NT2/D1 (cell line): ENCODE measurements around the gene ATCAY.

Source experiments
- DNase-seq: peaks from one replicate; pipeline ENCODE4 v3.0.0-alpha.2; 2011; ENCODE audit warnings: low read depth, low spot score
- H3K27me3 ChIP-seq: 2 replicates; pipeline ENCODE4 v1.6.0; 2011; ENCODE audit warnings: mild to moderate bottlenecking; ENCODE audit not compliant: insufficient read length, insufficient read depth
- H3K36me3 ChIP-seq: 2 replicates; pipeline ENCODE4 v1.6.1; 2011; ENCODE audit warnings: mild to moderate bottlenecking, low read length, mixed read lengths; ENCODE audit not compliant: insufficient read depth, insufficient read length
- H3K4me1 ChIP-seq: 2 replicates; pipeline ENCODE4 v1.5.1; 2011; ENCODE audit not compliant: insufficient read depth, insufficient read length
- H3K4me3 ChIP-seq: 2 replicates; pipeline ENCODE4 v1.5.1; 2011; ENCODE audit warnings: low read depth; ENCODE audit not compliant: insufficient read length
- H3K9ac ChIP-seq: 2 replicates; pipeline ENCODE4 v1.6.0; 2011; ENCODE audit warnings: low read depth; ENCODE audit not compliant: insufficient read length
- H3K9me3 ChIP-seq: 2 replicates; pipeline ENCODE4 v1.5.1; 2011; ENCODE audit warnings: mild to moderate bottlenecking, low read length; ENCODE audit not compliant: insufficient read depth
- SUZ12 ChIP-seq: IDR thresholded peaks from 2 replicates; pipeline ENCODE4 v1.6.1; 2011; ENCODE audit not compliant: insufficient read length, insufficient read depth; ENCODE audit errors: extremely low read depth
- YY1 ChIP-seq: IDR thresholded peaks from 2 replicates; pipeline ENCODE4 v1.6.1; 2011; ENCODE audit not compliant: insufficient read length, insufficient read depth
- ZNF274 ChIP-seq: IDR thresholded peaks from 2 replicates; pipeline ENCODE4 v1.6.1; 2011; ENCODE audit warnings: mild to moderate bottlenecking, low read depth, low read length

Gene ATCAY

DNA sequence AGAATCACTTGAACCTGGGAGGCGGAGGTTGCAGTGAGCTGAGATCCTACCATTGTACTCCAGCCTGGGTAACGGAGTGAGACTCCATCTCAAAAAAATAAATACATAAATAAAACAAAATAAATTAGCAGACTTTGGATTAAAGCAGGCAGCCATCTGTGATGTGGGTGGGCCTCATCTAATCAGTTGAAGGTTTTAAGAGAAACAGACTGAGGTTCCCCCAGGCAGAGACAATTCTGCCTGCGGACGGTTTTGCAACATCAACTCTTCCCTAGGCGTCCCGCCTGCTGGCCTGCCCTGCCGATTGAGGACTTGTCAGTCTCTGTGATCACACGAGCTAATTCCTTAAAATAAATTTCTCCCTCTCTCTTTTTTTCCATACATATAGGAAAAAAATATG lies 23.7 kb downstream of the ATCAY start:
- H3K9me3 ChIP-seq: no peaks in the 10 kb centered on the region
- peaks cover 2% of the 10 kb centered on the region for H3K4me1 ChIP-seq
- H3K9ac ChIP-seq: no peak overlapping the region
- H3K36me3 ChIP-seq: peaks cover 5% of the 10 kb centered on the region
- DNase-seq: no peak
- TF ChIP-seq ZNF274 (no peak), YY1 (no peak), SUZ12 (no peak)
- H3K4me3 ChIP-seq: no peak overlapping the region
- no peaks in the 10 kb centered on the region for H3K27me3 ChIP-seq

GRCh38 chr19:3907626-3908265 lies 27.3 kb downstream of the ATCAY start:
- no peak for TF ChIP-seq SUZ12
- peaks cover 19% of the 10 kb centered on the region for H3K36me3 ChIP-seq

DNA sequence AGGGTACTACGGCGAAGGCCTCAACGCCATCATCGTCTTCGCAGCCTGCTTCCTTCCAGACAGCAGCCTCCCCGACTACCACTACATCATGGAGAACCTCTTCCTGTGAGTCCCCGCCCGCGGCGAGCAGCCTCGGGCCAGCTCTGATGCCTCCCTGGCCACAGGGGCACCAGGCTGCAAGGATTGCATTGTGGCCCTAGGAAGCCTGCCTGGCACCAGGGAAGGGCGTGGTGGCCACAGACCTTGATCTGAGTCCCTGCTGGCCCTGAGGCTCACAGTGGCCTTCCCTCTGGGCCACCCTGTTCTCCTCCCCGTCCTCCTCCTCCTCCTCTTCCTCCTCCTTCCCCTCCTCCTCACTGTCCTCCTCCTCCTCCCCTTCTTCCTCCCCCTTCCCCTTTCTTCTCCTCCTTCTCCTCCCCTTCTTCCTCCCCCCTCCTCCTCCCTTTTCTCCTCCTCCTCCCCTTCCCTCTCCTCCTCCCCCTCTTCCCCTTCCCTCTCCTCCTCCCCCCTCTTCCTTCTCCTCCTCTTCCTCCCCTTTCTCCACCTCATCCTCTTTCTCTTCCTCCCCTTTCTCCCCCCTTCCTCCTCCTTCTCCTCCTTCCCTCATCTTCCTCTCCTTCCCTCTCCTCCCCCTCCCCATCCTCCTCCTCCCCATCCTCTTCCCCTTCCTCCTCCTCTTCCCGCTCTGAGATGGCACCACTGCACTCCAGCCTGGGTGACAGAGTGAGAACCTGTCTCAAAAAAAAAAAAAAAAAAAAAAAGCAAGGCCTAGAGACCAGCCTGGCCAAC lies 28.0 kb downstream of the ATCAY start:
- TF ChIP-seq ZNF274 (no peak), SUZ12 (no peak), YY1 (no peak)
- Histone ChIP-seq H3K27me3 (no peaks in the 10 kb centered on the region), H3K9ac (no peak overlapping the region), H3K9me3 (peaks cover 6% of the 10 kb centered on the region; the same call in 1 of the 2 replicates), H3K4me3 (no peak overlapping the region), H3K36me3 (peaks cover 20% of the 10 kb centered on the region), H3K4me1 (peaks cover 2% of the 10 kb centered on the region)
- DNase-seq: no peak

More at GRCh38 chr19:3907626-3908265, 27.3 kb downstream of the ATCAY start:
- H3K4me3 ChIP-seq: no peak overlapping the region
- H3K9me3 ChIP-seq: peaks cover 6% of the 10 kb centered on the region; the same call in 1 of the 2 replicates
- no peaks in the 10 kb centered on the region for H3K27me3 ChIP-seq
- DNase-seq: no peak
- H3K9ac ChIP-seq: no peak overlapping the region
- peaks cover 2% of the 10 kb centered on the region for H3K4me1 ChIP-seq

GRCh38 chr19:3910105-3910504 lies 29.6 kb downstream of the ATCAY start:
- Histone ChIP-seq H3K27me3 (no peaks in the 10 kb centered on the region), H3K36me3 (peaks cover 22% of the 10 kb centered on the region), H3K9ac (no peak overlapping the region), H3K9me3 (peaks cover 6% of the 10 kb centered on the region; the same call in 1 of the 2 replicates), H3K4me1 (peaks cover 2% of the 10 kb centered on the region), H3K4me3 (no peak overlapping the region)
- TF ChIP-seq SUZ12 (no peak), ZNF274 (no peak), YY1 (no peak)
- no peak for DNase-seq

DNA sequence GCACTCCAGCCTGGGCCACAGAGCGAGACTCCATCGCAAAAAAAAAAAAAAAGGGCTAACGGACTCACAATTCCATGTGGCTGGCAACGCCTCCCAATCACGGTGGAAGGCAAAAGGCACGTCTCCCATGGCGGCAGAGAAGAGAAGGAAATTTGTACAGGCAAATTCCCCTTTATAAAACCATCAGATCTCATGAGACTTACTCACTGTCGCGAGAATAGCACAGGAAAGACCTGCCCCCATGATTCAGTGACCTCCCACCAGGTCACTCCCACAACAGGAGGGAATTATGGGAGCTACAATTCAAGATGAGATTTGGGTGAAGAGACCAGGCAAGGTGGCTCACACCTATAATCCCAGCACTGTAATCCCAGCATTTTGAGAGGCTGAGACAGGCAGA lies 33.7 kb downstream of the ATCAY start:
- H3K4me1 ChIP-seq: no peaks in the 10 kb centered on the region
- H3K4me3 ChIP-seq: no peak overlapping the region
- H3K36me3 ChIP-seq: peaks cover 20% of the 10 kb centered on the region
- no peak for DNase-seq
- H3K27me3 ChIP-seq: no peaks in the 10 kb centered on the region
- no peak overlapping the region for H3K9ac ChIP-seq
- TF ChIP-seq SUZ12 (no peak), YY1 (no peak), ZNF274 (no peak)
- peaks cover 6% of the 10 kb centered on the region; the same call in 1 of the 2 replicates for H3K9me3 ChIP-seq

GRCh38 chr19:3916033-3916432 lies 35.5 kb downstream of the ATCAY start:
- no peak overlapping the region for H3K9ac ChIP-seq
- H3K27me3 ChIP-seq: no peaks in the 10 kb centered on the region
- no peak for DNase-seq
- TF ChIP-seq YY1 (no peak), ZNF274 (no peak), SUZ12 (no peak)
- H3K36me3 ChIP-seq: peaks cover 13% of the 10 kb centered on the region
- no peaks in the 10 kb centered on the region for H3K4me1 ChIP-seq
- H3K9me3 ChIP-seq: peaks cover 7% of the 10 kb centered on the region; the same call in 1 of the 2 replicates
- H3K4me3 ChIP-seq: no peak overlapping the region

DNA sequence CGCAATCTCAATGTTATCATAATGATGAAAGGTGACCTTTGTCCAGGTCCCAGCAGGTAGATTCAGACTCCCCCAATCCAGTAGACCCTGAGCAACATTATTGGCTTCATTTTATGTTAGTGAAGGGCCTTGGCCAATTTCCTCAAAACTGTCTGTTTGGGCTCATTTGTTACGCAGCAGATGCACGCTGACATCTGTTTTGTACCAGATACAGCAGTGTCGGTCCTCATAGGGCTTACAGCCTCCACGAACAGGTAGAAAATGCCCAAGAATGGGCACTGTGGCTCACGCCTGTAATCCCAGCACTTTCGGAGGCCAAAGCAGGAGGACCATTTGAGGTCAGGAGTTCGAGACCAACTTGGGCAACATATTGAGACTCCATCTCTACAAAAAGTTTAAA lies 39.3 kb downstream of the ATCAY start:
- Histone ChIP-seq H3K9ac (no peak overlapping the region), H3K4me1 (no peaks in the 10 kb centered on the region), H3K4me3 (no peak overlapping the region), H3K9me3 (peaks cover 14% of the 10 kb centered on the region; the same call in 1 of the 2 replicates), H3K36me3 (peaks cover 10% of the 10 kb centered on the region), H3K27me3 (no peaks in the 10 kb centered on the region)
- TF ChIP-seq ZNF274 (no peak), YY1 (no peak), SUZ12 (no peak)
- no peak for DNase-seq
